Lower lobe of right lung (tissue), 2 donors: ENCODE measurements around the gene IL17F. TPM values are rescaled to one million over a fixed set of nuclear protein-coding genes. Genes with fewer than 3 reads are reported as not detected.
A peak's percentile ranks its signal among the peaks of the same experiment; 100 is the strongest.

Experiments used
- ATAC-seq, 2 donors: fragments of 200-7000 bp; cut with Tn5 transposase; one replicate each; pipeline ENCODE4 v1.9.1; 2020 to 2022; ENCODE audit warnings: mild to moderate bottlenecking in 2 of 2, moderate library complexity in 2 of 2
- DNase-seq: peaks from one replicate; pipeline ENCODE4 v3.0.0-alpha.2; 2020
- H3K27ac ChIP-seq: fragments of 200-600 bp; one replicate; pipeline ENCODE4 v1.8.0; 2022
- H3K27me3 ChIP-seq: fragments of 200-600 bp; one replicate; pipeline ENCODE4 v1.8.0; 2022; ENCODE audit warnings: low read depth
- H3K36me3 ChIP-seq: fragments of 200-600 bp; one replicate; pipeline ENCODE4 v1.8.0; 2022; ENCODE audit warnings: mild to moderate bottlenecking
- H3K4me1 ChIP-seq: fragments of 200-600 bp; one replicate; pipeline ENCODE4 v1.8.0; 2022
- H3K4me3 ChIP-seq: fragments of 200-600 bp; one replicate; pipeline ENCODE4 v1.8.0; 2022; ENCODE audit warnings: mild to moderate bottlenecking
- H3K9me3 ChIP-seq: fragments of 200-600 bp; one replicate; pipeline ENCODE4 v1.8.0; 2022
- intact Hi-C: fragments of 100-400 bp; cut with DNase I; formaldehyde crosslinking; loops from one replicate; pipeline ENCODE4 v1.11.0; 2022
- long read RNA-seq: library from polyadenylated mRNA; unstranded; transcript quantifications from one replicate; pipeline ENCODE4 v2.0.0, GENCODE V29; 2021
- total RNA-seq: library from RNA; stranded (reverse); fragmentation: NEBNext Ultra II Directional; extraction: Animal tissue kit (Norgen Biotek cat#: 25700); gene quantifications from one replicate; pipeline ENCODE4 v1.2.1, GENCODE V29; 2021
- TF ChIP-seq, protein P1 (sequence below): fragments of 200-600 bp; IDR thresholded peaks from one replicate; pipeline ENCODE4 v1.8.0; 2022; ENCODE audit warnings: antibody characterized with exemption, mild to moderate bottlenecking
- donor health status: DM: no; HTN: yes; CAD: no; lungs with severe emphysema.

Gene IL17F
- total RNA-seq = not detected
- long read RNA-seq = 0 reads

DNA sequence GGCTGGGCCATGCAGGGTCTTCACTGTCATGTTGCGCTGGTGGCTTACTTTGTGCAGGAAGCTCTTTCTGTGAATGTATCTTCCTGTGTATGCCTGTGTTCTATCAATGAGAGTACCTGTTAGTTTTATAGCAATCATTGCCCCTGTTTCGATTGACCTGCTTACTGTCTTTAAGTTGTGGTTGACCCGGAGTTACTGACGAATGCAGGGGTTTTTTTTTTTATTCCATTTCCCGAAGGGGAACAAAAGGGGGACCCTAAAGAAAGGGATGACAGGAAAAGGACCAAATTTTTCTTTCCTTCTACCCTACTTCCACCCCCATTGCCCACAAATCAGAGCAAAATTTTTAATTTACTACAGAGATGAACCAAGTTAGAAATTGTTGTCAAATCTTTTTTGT lies at the start of gene IL17F:
TSS of gene IL17F (minus strand) at position 101 of the 400 bp plus-strand sequence. CDS start at position 30, 71 bp downstream.
- intact Hi-C loops = no loop called here
- ATAC-seq = no peak
- TF ChIP-seq, protein P1, sequence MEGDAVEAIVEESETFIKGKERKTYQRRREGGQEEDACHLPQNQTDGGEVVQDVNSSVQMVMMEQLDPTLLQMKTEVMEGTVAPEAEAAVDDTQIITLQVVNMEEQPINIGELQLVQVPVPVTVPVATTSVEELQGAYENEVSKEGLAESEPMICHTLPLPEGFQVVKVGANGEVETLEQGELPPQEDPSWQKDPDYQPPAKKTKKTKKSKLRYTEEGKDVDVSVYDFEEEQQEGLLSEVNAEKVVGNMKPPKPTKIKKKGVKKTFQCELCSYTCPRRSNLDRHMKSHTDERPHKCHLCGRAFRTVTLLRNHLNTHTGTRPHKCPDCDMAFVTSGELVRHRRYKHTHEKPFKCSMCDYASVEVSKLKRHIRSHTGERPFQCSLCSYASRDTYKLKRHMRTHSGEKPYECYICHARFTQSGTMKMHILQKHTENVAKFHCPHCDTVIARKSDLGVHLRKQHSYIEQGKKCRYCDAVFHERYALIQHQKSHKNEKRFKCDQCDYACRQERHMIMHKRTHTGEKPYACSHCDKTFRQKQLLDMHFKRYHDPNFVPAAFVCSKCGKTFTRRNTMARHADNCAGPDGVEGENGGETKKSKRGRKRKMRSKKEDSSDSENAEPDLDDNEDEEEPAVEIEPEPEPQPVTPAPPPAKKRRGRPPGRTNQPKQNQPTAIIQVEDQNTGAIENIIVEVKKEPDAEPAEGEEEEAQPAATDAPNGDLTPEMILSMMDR = no peak

DNA sequence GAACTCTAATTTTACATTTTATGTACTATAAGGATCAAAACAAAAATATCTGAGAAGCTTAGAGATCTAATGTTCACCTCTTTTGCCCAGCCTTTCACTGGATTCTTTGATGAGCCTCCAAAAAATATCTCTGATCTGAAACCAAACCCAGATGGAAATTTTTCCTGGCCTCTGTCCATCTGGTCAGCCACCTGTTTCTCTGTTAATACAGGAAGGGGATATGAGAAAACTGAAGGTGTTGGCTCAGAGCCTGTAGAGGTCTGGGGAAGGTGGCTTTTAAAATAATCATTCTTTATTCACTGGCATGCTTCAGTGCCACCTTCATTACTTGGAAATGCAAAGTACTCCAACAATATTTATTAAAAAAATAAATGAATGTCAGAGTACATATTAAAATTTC lies 48.8 kb upstream of the IL17F start:
- TF ChIP-seq, protein P1 = no peak
- Histone ChIP-seq H3K4me3 (no peak overlapping the region), H3K27ac (no peak overlapping the region), H3K4me1 (no peaks in the 10 kb centered on the region), H3K27me3 (no peaks in the 10 kb centered on the region), H3K9me3 (no peaks in the 10 kb centered on the region), H3K36me3 (no peaks in the 10 kb centered on the region)
- intact Hi-C loops = no loop called here
- DNase-seq = no peak
- no peak for ATAC-seq

More for the DNA sequence above, at the start of gene IL17F:
- no peaks in the 10 kb centered on the region for H3K4me1 ChIP-seq
- H3K27me3 ChIP-seq = no peaks in the 10 kb centered on the region
- no peak within 1 kb of the TSS for H3K27ac ChIP-seq
- no peak for DNase-seq
- no peaks in the 10 kb centered on the region for H3K9me3 ChIP-seq
- no peak within 1 kb of the TSS for H3K4me3 ChIP-seq
- no peaks in the 10 kb centered on the region for H3K36me3 ChIP-seq

DNA sequence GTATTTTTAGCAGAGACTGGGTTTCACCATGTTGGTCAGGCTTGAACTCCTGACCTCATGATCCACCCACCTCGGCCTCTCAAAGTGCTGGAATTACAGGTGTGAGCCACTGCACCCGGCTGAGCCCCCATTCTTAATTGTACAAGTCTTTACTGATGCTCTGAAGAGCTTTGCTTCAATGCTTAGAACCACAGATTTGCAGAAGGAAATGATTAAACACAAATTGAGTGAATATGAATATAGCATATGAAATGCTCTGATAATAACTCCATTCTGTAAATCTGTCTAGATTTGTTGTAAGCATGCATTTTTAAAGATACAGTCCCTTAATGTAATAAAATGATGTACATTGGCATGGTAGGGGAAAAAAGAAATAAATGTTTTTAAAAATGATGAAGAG lies 44.5 kb upstream of the IL17F start:
- Histone ChIP-seq H3K9me3 (no peaks in the 10 kb centered on the region), H3K27ac (no peak overlapping the region), H3K4me3 (no peak overlapping the region), H3K4me1 (peaks cover 4% of the 10 kb centered on the region), H3K36me3 (no peaks in the 10 kb centered on the region), H3K27me3 (no peaks in the 10 kb centered on the region)
- TF ChIP-seq, protein P1 = no peak
- ATAC-seq (no peak), DNase-seq (no peak)
- intact Hi-C loops = loop anchor here (10.0 kb wide), 2 partner anchors 116 to 376 kb away; no protein-coding TSS in a partner anchor

DNA sequence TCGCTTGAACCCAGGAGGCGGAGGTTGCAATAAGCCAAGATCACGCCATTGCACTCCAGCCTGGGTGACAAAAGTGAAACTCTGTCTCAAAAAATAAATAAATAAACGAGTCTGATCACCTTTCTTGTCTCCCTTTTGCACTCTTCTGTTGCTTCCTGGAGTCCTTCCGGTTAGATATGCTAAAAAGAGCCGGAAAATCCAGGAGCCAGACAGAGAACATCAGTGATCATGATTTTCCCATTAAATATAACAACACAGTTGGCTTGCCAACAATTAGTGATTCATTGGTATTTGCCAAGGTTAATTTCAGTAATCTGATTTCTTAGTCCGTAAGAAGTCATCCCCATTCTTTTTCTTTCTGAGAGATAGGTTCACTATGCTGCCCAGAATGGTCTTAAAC lies 43.9 kb upstream of the IL17F start:
- Histone ChIP-seq H3K9me3 (no peaks in the 10 kb centered on the region), H3K4me1 (peaks cover 10% of the 10 kb centered on the region), H3K27ac (no peak overlapping the region), H3K4me3 (no peak overlapping the region), H3K36me3 (no peaks in the 10 kb centered on the region), H3K27me3 (no peaks in the 10 kb centered on the region)
- ATAC-seq = no peak
- DNase-seq = no peak
- TF ChIP-seq, protein P1 = no peak
- intact Hi-C loops = loop anchor here (10.0 kb wide), 2 partner anchors 117 to 377 kb away; no protein-coding TSS in a partner anchor

- Histone ChIP-seq H3K36me3 (peaks cover 9% of the 10 kb centered on the region), H3K9me3 (no peaks in the 10 kb centered on the region), H3K4me3 (no peak overlapping the region), H3K27me3 (no peaks in the 10 kb centered on the region), H3K27ac (no peak overlapping the region), H3K4me1 (peaks cover 12% of the 10 kb centered on the region)
- no peak for ATAC-seq
- peak; percentile 87 for DNase-seq
- TF ChIP-seq, protein P1 = peak; percentile 70
- intact Hi-C loops = loop anchor here (10.0 kb wide), 2 partner anchors 118 to 378 kb away; no protein-coding TSS in a partner anchor
These were observed 42.6 kb upstream of the IL17F start for GRCh38 chr6:52286798-52287432.
